HG03066 (cell line): Measurements from ENCODE around the gene KRTAP12-1.

Source experiments
- ATAC-seq: cut with Tn5 transposase; IDR thresholded peaks from one replicate; pipeline ENCODE4 v1.9.1; 2021; ENCODE audit warnings: low read depth; ENCODE audit not compliant: unreplicated experiment

Gene KRTAP12-1

GRCh38 chr21:44681861-44682579 lies at the start of gene KRTAP12-1:
Gene KRTAP12-1, minus strand, starts transcription at chr21:44682163. Its CDS starts 40 bp downstream, at chr21:44682123.
- ATAC-seq = no peak

- ATAC-seq = no peak
Observed at GRCh38 chr21:44730951-44731579, 49.1 kb upstream of the KRTAP12-1 start.

GRCh38 chr21:44730028-44730395 lies 48.0 kb upstream of the KRTAP12-1 start:
- no peak for ATAC-seq

- ATAC-seq = no peak
Observed at GRCh38 chr21:44729336-44730027, 47.5 kb upstream of the KRTAP12-1 start.

- ATAC-seq = no peak
Observed at GRCh38 chr21:44728716-44729115, 46.8 kb upstream of the KRTAP12-1 start.

- ATAC-seq = no peak
Observed at GRCh38 chr21:44727757-44728156, 45.8 kb upstream of the KRTAP12-1 start.

- ATAC-seq = no peak
Observed at GRCh38 chr21:44727321-44727720, 45.4 kb upstream of the KRTAP12-1 start.

GRCh38 chr21:44726826-44727225 lies 44.9 kb upstream of the KRTAP12-1 start:
- no peak for ATAC-seq

GRCh38 chr21:44724926-44725325 lies 43.0 kb upstream of the KRTAP12-1 start:
- no peak for ATAC-seq

- ATAC-seq = no peak
Observed at GRCh38 chr21:44724196-44724595, 42.2 kb upstream of the KRTAP12-1 start.

- no peak for ATAC-seq
Observed at GRCh38 chr21:44723177-44724131, 41.5 kb upstream of the KRTAP12-1 start.

GRCh38 chr21:44722731-44723130 lies 40.8 kb upstream of the KRTAP12-1 start:
- no peak for ATAC-seq

GRCh38 chr21:44720170-44720569 lies 38.2 kb upstream of the KRTAP12-1 start:
- no peak for ATAC-seq

- ATAC-seq = no peak
Observed at GRCh38 chr21:44718571-44718970, 36.6 kb upstream of the KRTAP12-1 start.

GRCh38 chr21:44718093-44718492 lies 36.1 kb upstream of the KRTAP12-1 start:
- no peak for ATAC-seq

- ATAC-seq = no peak
Observed at GRCh38 chr21:44716984-44717383, 35.0 kb upstream of the KRTAP12-1 start.

GRCh38 chr21:44714905-44715304 lies 32.9 kb upstream of the KRTAP12-1 start:
- no peak for ATAC-seq

GRCh38 chr21:44713846-44714245 lies 31.9 kb upstream of the KRTAP12-1 start:
- ATAC-seq = no peak

GRCh38 chr21:44713130-44713529 lies 31.2 kb upstream of the KRTAP12-1 start:
- no peak for ATAC-seq

GRCh38 chr21:44712203-44713028 lies 30.5 kb upstream of the KRTAP12-1 start:
- ATAC-seq = no peak
